Loucy (cell line): ENCODE measurements around the gene SLC37A4.
"Not testable (repeated sequence)": the region's sequence is repeated elsewhere in the genome, so short reads cannot be mapped to it uniquely, and the experiment has no call there.

ENCODE experiments used
- EZH2phosphoT487 ChIP-seq: fragments of 200-600 bp; IDR thresholded peaks from 2 replicates; pipeline ENCODE4 v1.6.1; 2018; ENCODE audit warnings: antibody characterized with exemption, mild to moderate bottlenecking, moderate library complexity, borderline replicate concordance
- TF ChIP-seq, protein P1 (sequence below): fragments of 200-600 bp; sonication (generic); conservative IDR thresholded peaks from 2 replicates; pipeline ENCODE4 v1.5.1; 2014; ENCODE audit warnings: mild to moderate bottlenecking, antibody characterized with exemption, low read length

- not testable (repeated sequence) for TF ChIP-seq EZH2phosphoT487
- TF ChIP-seq, protein P1, sequence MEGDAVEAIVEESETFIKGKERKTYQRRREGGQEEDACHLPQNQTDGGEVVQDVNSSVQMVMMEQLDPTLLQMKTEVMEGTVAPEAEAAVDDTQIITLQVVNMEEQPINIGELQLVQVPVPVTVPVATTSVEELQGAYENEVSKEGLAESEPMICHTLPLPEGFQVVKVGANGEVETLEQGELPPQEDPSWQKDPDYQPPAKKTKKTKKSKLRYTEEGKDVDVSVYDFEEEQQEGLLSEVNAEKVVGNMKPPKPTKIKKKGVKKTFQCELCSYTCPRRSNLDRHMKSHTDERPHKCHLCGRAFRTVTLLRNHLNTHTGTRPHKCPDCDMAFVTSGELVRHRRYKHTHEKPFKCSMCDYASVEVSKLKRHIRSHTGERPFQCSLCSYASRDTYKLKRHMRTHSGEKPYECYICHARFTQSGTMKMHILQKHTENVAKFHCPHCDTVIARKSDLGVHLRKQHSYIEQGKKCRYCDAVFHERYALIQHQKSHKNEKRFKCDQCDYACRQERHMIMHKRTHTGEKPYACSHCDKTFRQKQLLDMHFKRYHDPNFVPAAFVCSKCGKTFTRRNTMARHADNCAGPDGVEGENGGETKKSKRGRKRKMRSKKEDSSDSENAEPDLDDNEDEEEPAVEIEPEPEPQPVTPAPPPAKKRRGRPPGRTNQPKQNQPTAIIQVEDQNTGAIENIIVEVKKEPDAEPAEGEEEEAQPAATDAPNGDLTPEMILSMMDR = not testable (repeated sequence)
Measured at GRCh38 chr11:119039471-119039870, 8.8 kb upstream of the SLC37A4 start.
